Cardiac fibroblast (primary cell): Measurements from ENCODE around the gene CCDC192.

Experiments used
- DNase-seq, 2 donors: peaks; one replicate each; pipeline versions ENCODE4 v3.0.0 to v3.0.0-alpha.2; 2010; ENCODE audit warnings: low read depth in 2 of 2
- H3K4me3 ChIP-seq, 2 donors: replicated peaks in 1 of 2; 1 replicate in 1 of 2; 2 replicates in 1 of 2; pipeline ENCODE4 v1.5.1; 2011; ENCODE audit warnings: low read depth in 2 of 2, low read length in 2 of 2, mild to moderate bottlenecking in 2 of 2, moderate library complexity in 1 of 2
- TF ChIP-seq, protein P1 (sequence below): IDR thresholded peaks from one replicate; pipeline ENCODE4 v1.5.1; 2011; ENCODE audit warnings: low read depth, mild to moderate bottlenecking, low read length, inconsistent platforms

The CCDC192 gene

GRCh38 chr5:127936439-127936972, 233.3 kb downstream of the CCDC192 start:
- TF ChIP-seq, protein P1, sequence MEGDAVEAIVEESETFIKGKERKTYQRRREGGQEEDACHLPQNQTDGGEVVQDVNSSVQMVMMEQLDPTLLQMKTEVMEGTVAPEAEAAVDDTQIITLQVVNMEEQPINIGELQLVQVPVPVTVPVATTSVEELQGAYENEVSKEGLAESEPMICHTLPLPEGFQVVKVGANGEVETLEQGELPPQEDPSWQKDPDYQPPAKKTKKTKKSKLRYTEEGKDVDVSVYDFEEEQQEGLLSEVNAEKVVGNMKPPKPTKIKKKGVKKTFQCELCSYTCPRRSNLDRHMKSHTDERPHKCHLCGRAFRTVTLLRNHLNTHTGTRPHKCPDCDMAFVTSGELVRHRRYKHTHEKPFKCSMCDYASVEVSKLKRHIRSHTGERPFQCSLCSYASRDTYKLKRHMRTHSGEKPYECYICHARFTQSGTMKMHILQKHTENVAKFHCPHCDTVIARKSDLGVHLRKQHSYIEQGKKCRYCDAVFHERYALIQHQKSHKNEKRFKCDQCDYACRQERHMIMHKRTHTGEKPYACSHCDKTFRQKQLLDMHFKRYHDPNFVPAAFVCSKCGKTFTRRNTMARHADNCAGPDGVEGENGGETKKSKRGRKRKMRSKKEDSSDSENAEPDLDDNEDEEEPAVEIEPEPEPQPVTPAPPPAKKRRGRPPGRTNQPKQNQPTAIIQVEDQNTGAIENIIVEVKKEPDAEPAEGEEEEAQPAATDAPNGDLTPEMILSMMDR, result no peak
- H3K4me3 ChIP-seq, result no peak overlapping the region
- no peak for DNase-seq

- TF ChIP-seq, protein P1, result no peak
- no peak overlapping the region for H3K4me3 ChIP-seq
- DNase-seq, result no peak
These were observed 235.6 kb downstream of the CCDC192 start for GRCh38 chr5:127938746-127939145.

- DNase-seq, result no peak
- no peak overlapping the region for H3K4me3 ChIP-seq
- TF ChIP-seq, protein P1, result no peak
These were observed 237.7 kb downstream of the CCDC192 start for GRCh38 chr5:127940854-127941253.

- peak in 1 of 2 donors; percentile 76 for DNase-seq
- TF ChIP-seq, protein P1, result no peak
- no peak overlapping the region for H3K4me3 ChIP-seq
These were observed 238.5 kb downstream of the CCDC192 start for GRCh38 chr5:127941646-127942045.

- peak in 1 of 2 donors; percentile 65 for DNase-seq
- TF ChIP-seq, protein P1, result no peak
- no peak overlapping the region for H3K4me3 ChIP-seq
These were observed 239.3 kb downstream of the CCDC192 start for GRCh38 chr5:127942246-127943060.

- no peak overlapping the region for H3K4me3 ChIP-seq
- DNase-seq, result no peak
- TF ChIP-seq, protein P1, result no peak
These were observed 239.8 kb downstream of the CCDC192 start for GRCh38 chr5:127943061-127943371.

DNA sequence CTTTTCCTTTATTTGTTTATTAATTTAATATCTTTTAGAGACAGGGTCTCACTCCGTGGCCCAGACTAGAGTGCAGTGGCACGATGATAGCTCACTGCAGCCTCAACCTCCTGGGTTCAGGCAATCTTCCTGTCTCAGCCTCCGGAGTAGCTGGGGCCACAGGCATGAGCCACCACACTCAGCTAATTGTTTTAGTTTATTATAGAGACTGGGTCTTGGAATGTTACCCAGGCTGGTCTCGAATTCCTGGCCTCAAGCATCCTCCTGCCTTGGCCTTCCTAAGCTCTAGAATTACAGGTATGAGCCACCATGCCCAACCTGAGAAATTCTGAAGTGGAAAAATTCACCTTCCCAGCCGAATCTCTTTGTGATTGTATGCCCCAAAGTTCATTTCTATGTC, 240.9 kb downstream of the CCDC192 start:
- no peak for DNase-seq
- TF ChIP-seq, protein P1, result no peak

More for the DNA sequence above, 240.9 kb downstream of the CCDC192 start:
- H3K4me3 ChIP-seq, result no peak overlapping the region
